Measurements from ENCODE around the gene DEF6. TPM values are rescaled to one million over a fixed set of nuclear protein-coding genes. Genes with fewer than 3 reads are reported as not detected.

Gene DEF6, protein sequence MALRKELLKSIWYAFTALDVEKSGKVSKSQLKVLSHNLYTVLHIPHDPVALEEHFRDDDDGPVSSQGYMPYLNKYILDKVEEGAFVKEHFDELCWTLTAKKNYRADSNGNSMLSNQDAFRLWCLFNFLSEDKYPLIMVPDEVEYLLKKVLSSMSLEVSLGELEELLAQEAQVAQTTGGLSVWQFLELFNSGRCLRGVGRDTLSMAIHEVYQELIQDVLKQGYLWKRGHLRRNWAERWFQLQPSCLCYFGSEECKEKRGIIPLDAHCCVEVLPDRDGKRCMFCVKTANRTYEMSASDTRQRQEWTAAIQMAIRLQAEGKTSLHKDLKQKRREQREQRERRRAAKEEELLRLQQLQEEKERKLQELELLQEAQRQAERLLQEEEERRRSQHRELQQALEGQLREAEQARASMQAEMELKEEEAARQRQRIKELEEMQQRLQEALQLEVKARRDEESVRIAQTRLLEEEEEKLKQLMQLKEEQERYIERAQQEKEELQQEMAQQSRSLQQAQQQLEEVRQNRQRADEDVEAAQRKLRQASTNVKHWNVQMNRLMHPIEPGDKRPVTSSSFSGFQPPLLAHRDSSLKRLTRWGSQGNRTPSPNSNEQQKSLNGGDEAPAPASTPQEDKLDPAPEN
- 100 to 1,000 TPM; 213 to 216 TPM for total RNA-seq

GRCh38 chr6:35297601-35298481, at the start of gene DEF6:
TSS of gene DEF6 (plus strand) at chr6:35297818. CDS start at chr6:35297857, 39 bp downstream.
- POLR2A ChIA-PET, result interaction anchor here (0.6 to 8.9 kb wide), 13 partner anchors 11 to 170 kb away, joined by 3 to 86 read pairs (median 4); partner anchors contain the start of genes PPARD and RPL10A
- Mint-ChIP-seq H3K4me1 (peaks cover 45% of the 10 kb centered on the region), H3K27ac (peak within 1 kb of the TSS; percentile 94), H3K36me3 (peaks cover 21% of the 10 kb centered on the region), H3K4me3 (peak within 1 kb of the TSS; percentile 89), H3K27me3 (no peaks in the 10 kb centered on the region), H3K9me3 (no peaks in the 10 kb centered on the region)
- peak; percentile 88 for DNase-seq
- ATAC-seq (ENCODE audit: low read depth), result peak; percentile 80

DNA sequence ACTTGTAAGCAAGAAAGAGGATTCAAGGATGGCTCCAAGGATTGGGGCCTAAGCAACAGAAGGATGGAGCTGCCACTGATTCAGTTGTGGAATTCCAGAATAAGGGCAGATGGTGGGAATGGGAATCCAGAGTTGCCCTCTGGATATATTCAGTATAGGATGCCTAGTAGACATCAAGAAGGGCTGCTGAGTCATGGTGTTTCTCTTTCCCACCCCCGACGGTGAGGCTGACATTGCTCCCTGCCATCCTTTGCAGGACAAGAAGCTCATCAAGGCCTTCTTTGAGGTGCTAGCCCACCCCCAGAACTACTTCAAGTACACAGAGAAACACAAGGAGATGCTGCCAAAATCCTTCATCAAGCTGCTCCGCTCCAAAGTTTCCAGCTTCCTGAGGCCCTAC, 49.3 kb upstream of the DEF6 start:
- Mint-ChIP-seq H3K4me1 (peaks cover 14% of the 10 kb centered on the region), H3K36me3 (peaks cover 2% of the 10 kb centered on the region), H3K27me3 (no peaks in the 10 kb centered on the region), H3K4me3 (no peak overlapping the region), H3K27ac (no peak overlapping the region), H3K9me3 (no peaks in the 10 kb centered on the region)
- DNase-seq (no peak), ATAC-seq (ENCODE audit: low read depth) (no peak)
- POLR2A ChIA-PET, result interaction anchor here (2.1 kb wide), 1 partner anchor 11 kb away, joined by 10 read pairs; the partner anchor contains the start of gene ZNF76

- Mint-ChIP-seq H3K27me3 (no peaks in the 10 kb centered on the region), H3K27ac (no peak overlapping the region), H3K36me3 (peaks cover 2% of the 10 kb centered on the region), H3K9me3 (no peaks in the 10 kb centered on the region), H3K4me3 (no peak overlapping the region), H3K4me1 (peaks cover 14% of the 10 kb centered on the region)
- POLR2A ChIA-PET, result interaction anchor here (2.1 kb wide), 1 partner anchor 10 kb away, joined by 10 read pairs; the partner anchor contains the start of gene ZNF76
- DNase-seq, result no peak
- ATAC-seq (ENCODE audit: low read depth), result no peak
Measured at GRCh38 chr6:35248965-35249364, 48.7 kb upstream of the DEF6 start.

- Mint-ChIP-seq H3K36me3 (no peaks in the 10 kb centered on the region), H3K27me3 (no peaks in the 10 kb centered on the region), H3K4me3 (no peak overlapping the region), H3K4me1 (peaks cover 14% of the 10 kb centered on the region), H3K9me3 (no peaks in the 10 kb centered on the region), H3K27ac (no peak overlapping the region)
- POLR2A ChIA-PET, result no interaction called here
- DNase-seq (no peak), ATAC-seq (ENCODE audit: low read depth) (no peak)
Measured at GRCh38 chr6:35251949-35252348, 45.7 kb upstream of the DEF6 start.

- Mint-ChIP-seq H3K27me3 (no peaks in the 10 kb centered on the region), H3K4me3 (no peak overlapping the region), H3K36me3 (no peaks in the 10 kb centered on the region), H3K9me3 (no peaks in the 10 kb centered on the region), H3K27ac (no peak overlapping the region), H3K4me1 (peaks cover 9% of the 10 kb centered on the region)
- DNase-seq (no peak), ATAC-seq (ENCODE audit: low read depth) (no peak)
- POLR2A ChIA-PET, result no interaction called here
Measured at GRCh38 chr6:35253249-35253648, 44.4 kb upstream of the DEF6 start.

DNA sequence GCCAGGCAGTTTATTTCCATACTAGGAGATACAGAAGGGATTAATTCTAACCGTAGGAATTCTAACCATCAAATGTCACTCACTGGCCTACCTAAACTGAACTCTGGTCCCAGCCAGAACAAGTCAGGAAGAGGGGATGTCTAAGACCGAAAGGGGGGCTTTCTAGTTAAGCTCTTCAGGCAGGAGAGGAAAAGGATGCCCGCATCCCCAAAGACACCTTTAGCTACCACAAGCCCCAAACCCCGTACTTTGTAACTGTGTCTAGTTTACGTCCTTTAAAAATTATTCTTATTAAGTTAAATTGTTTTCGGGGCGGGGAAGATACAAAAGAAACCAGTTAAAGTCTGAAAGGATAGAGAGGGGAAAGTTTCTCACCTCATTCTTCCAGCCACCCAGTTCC, 39.3 kb upstream of the DEF6 start:
- Mint-ChIP-seq H3K4me3 (peak overlapping the region; percentile 95), H3K9me3 (no peaks in the 10 kb centered on the region), H3K4me1 (peaks cover 26% of the 10 kb centered on the region), H3K36me3 (peaks cover 2% of the 10 kb centered on the region), H3K27me3 (no peaks in the 10 kb centered on the region), H3K27ac (peak overlapping the region; percentile 90)
- no peak for ATAC-seq (ENCODE audit: low read depth)
- DNase-seq, result no peak
- POLR2A ChIA-PET, result interaction anchor here (1.5 to 2.2 kb wide), 3 partner anchors 10 to 45 kb away, joined by 5 to 10 read pairs (median 6); no protein-coding TSS in a partner anchor

GRCh38 chr6:35258858-35259193, 38.8 kb upstream of the DEF6 start:
- POLR2A ChIA-PET, result interaction anchor here (0.7 to 2.2 kb wide), 8 partner anchors 9 to 662 kb away, joined by 4 to 10 read pairs (median 5); partner anchors contain the start of genes RPL10A and SRPK1
- H3K4me3 Mint-ChIP-seq, result peak overlapping the region; percentile 95
- H3K36me3 Mint-ChIP-seq, result peaks cover 2% of the 10 kb centered on the region
- ATAC-seq (ENCODE audit: low read depth), result peak; percentile 27
- peaks cover 26% of the 10 kb centered on the region for H3K4me1 Mint-ChIP-seq
- H3K27me3 Mint-ChIP-seq, result no peaks in the 10 kb centered on the region
- no peaks in the 10 kb centered on the region for H3K9me3 Mint-ChIP-seq
- DNase-seq, result no peak
- peak overlapping the region; percentile 90 for H3K27ac Mint-ChIP-seq

- Mint-ChIP-seq H3K4me1 (peaks cover 31% of the 10 kb centered on the region), H3K9me3 (no peaks in the 10 kb centered on the region), H3K4me3 (peak within 1 kb of the TSS; percentile 95), H3K27ac (peak within 1 kb of the TSS; percentile 94), H3K36me3 (peaks cover 4% of the 10 kb centered on the region), H3K27me3 (no peaks in the 10 kb centered on the region)
- DNase-seq, result peak; percentile 95
- POLR2A ChIA-PET, result interaction anchor here (0.6 to 2.2 kb wide), 9 partner anchors 8 to 662 kb away, joined by 4 to 10 read pairs (median 5); partner anchors contain the start of genes RPL10A and SRPK1
- peak; percentile 91 for ATAC-seq (ENCODE audit: low read depth)
Measured at GRCh38 chr6:35259194-35259947, 38.2 kb upstream of the DEF6 start, which contains the start of gene ZNF76. TSS of gene ZNF76 (plus strand) at chr6:35259735. CDS start at chr6:35281152, 21,417 bp downstream.

- H3K4me1 Mint-ChIP-seq, result peaks cover 33% of the 10 kb centered on the region
- POLR2A ChIA-PET, result interaction anchor here (0.6 to 2.2 kb wide), 8 partner anchors 8 to 661 kb away, joined by 4 to 10 read pairs (median 5); partner anchors contain the start of genes RPL10A and SRPK1
- peak; percentile 73 for DNase-seq
- H3K36me3 Mint-ChIP-seq, result peaks cover 4% of the 10 kb centered on the region
- peak overlapping the region; percentile 94 for H3K27ac Mint-ChIP-seq
- H3K9me3 Mint-ChIP-seq, result no peaks in the 10 kb centered on the region
- H3K27me3 Mint-ChIP-seq, result no peaks in the 10 kb centered on the region
- peak; percentile 53 for ATAC-seq (ENCODE audit: low read depth)
- H3K4me3 Mint-ChIP-seq, result peak overlapping the region; percentile 91
Measured at GRCh38 chr6:35259948-35260590, 37.5 kb upstream of the DEF6 start.

- Mint-ChIP-seq H3K4me3 (peak overlapping the region; percentile 91), H3K27me3 (no peaks in the 10 kb centered on the region), H3K27ac (peak overlapping the region; percentile 94), H3K4me1 (peaks cover 33% of the 10 kb centered on the region), H3K9me3 (no peaks in the 10 kb centered on the region), H3K36me3 (peaks cover 4% of the 10 kb centered on the region)
- POLR2A ChIA-PET, result no interaction called here
- DNase-seq (no peak), ATAC-seq (ENCODE audit: low read depth) (no peak)
Measured at GRCh38 chr6:35260591-35261570, 36.7 kb upstream of the DEF6 start.

DNA sequence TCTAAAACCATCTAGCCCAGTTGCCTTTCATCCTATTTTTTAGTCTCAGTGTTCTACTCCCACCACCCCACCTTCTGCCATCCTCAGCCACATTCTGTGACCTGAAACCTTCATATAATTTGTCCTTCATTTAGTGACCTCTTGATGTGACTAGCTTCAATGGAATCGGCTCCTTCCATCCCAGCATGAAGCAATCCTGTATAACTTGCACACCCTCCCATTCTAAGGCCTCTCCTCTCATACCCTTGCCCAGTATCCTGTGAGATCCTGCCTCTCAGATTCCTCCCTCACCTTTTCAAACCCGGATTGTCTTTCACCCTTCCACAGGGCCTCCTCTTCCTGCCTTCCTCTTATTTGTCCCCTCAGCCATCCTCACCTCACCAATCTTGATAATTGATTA, 35.0 kb upstream of the DEF6 start:
- no peak for DNase-seq
- no peak for ATAC-seq (ENCODE audit: low read depth)
- Mint-ChIP-seq H3K4me3 (no peak overlapping the region), H3K27me3 (no peaks in the 10 kb centered on the region), H3K36me3 (peaks cover 4% of the 10 kb centered on the region), H3K4me1 (peaks cover 34% of the 10 kb centered on the region), H3K9me3 (no peaks in the 10 kb centered on the region), H3K27ac (no peak overlapping the region)
- POLR2A ChIA-PET, result no interaction called here
